Neural cell (in vitro differentiated cells): Measurements from ENCODE around the gene CD160. TPM values are rescaled to one million over a fixed set of nuclear protein-coding genes. Genes with fewer than 3 reads are reported as not detected.
"Not testable (repeated sequence)": the region's sequence is repeated elsewhere in the genome, so short reads cannot be mapped to it uniquely, and the experiment has no call there.

Experiments
- H2AFZ ChIP-seq: fragments of 200-600, 300-800 bp; sonication (generic), shearing (Covaris generic); 2 replicates; pipeline ENCODE4 v1.6.0; 2014; ENCODE audit warnings: low read depth, mild to moderate bottlenecking, antibody characterized with exemption, low read length, moderate library complexity
- H3F3A ChIP-seq: fragments of 200-600 bp; shearing (Covaris generic); 2 replicates; pipeline ENCODE4 v1.6.1; 2016; ENCODE audit warnings: mild to moderate bottlenecking, moderate library complexity, mixed read lengths, antibody characterized with exemption, low read length; ENCODE audit not compliant: insufficient read depth, poor library complexity, severe bottlenecking
- H3K27ac ChIP-seq: fragments of 200-600, 300-800 bp; sonication (generic), shearing (Covaris generic); 2 replicates; pipeline ENCODE4 v1.5.1; 2014; ENCODE audit warnings: mild to moderate bottlenecking, low read length, moderate library complexity
- H3K27me3 ChIP-seq: fragments of 300-800, 200-600 bp; sonication (generic), shearing (Covaris generic); 2 replicates; pipeline ENCODE4 v1.6.0; 2014; ENCODE audit warnings: mild to moderate bottlenecking, low read depth, low read length, moderate library complexity; ENCODE audit not compliant: insufficient read depth
- H3K36me3 ChIP-seq: fragments of 300-800, 200-600 bp; sonication (generic), shearing (Covaris generic); 2 replicates; pipeline ENCODE4 v1.5.1; 2014; ENCODE audit warnings: mild to moderate bottlenecking, antibody characterized with exemption, low read length, moderate library complexity; ENCODE audit not compliant: insufficient read depth
- H3K4me2 ChIP-seq: fragments of 300-800, 200-600 bp; sonication (generic), shearing (Covaris generic); 2 replicates; pipeline ENCODE4 v1.6.0; 2014; ENCODE audit warnings: mild to moderate bottlenecking, low read length
- H3K4me3 ChIP-seq: fragments of 300-800, 200-600 bp; sonication (generic), shearing (Covaris generic); 2 replicates; pipeline ENCODE4 v1.5.1; 2014; ENCODE audit warnings: mild to moderate bottlenecking, low read length, moderate library complexity
- H3K79me2 ChIP-seq: fragments of 200-600 bp; shearing (Covaris generic); replicated peaks from 2 replicates; pipeline ENCODE4 v1.6.0; 2014; ENCODE audit warnings: mild to moderate bottlenecking, low read length, moderate library complexity; ENCODE audit not compliant: insufficient read depth
- H3K9ac ChIP-seq: fragments of 300-800, 200-600 bp; sonication (generic), shearing (Covaris generic); 2 replicates; pipeline ENCODE4 v1.6.1; 2016; ENCODE audit warnings: mild to moderate bottlenecking, low read length, mixed read lengths
- H3K9me2 ChIP-seq: fragments of 200-600 bp; shearing (Covaris generic); 2 replicates; pipeline ENCODE4 v1.6.1; 2016; ENCODE audit warnings: mild to moderate bottlenecking, low read length, mixed read lengths; ENCODE audit not compliant: insufficient read depth
- H3K9me3 ChIP-seq: fragments of 200-600, 300-800 bp; sonication (generic), shearing (Covaris generic); 2 replicates; pipeline ENCODE4 v1.6.1; 2016; ENCODE audit warnings: mild to moderate bottlenecking, mixed run types, low read length, moderate library complexity, mixed read lengths
- H4K20me1 ChIP-seq: fragments of 200-600 bp; shearing (Covaris generic); 2 replicates; pipeline ENCODE4 v1.6.1; 2016; ENCODE audit warnings: mild to moderate bottlenecking, mixed run types; ENCODE audit not compliant: insufficient read depth
- CTCF ChIP-seq: fragments of 450-650 bp; IDR thresholded peaks from 2 replicates; pipeline ENCODE4 v1.5.1; 2014; ENCODE audit warnings: antibody characterized with exemption, mild to moderate bottlenecking, moderate library complexity; ENCODE audit not compliant: poor library complexity, severe bottlenecking
- EP300 ChIP-seq: fragments of 450-650 bp; conservative IDR thresholded peaks from 2 replicates; pipeline ENCODE4 v1.6.1; 2014; ENCODE audit warnings: antibody characterized with exemption, mild to moderate bottlenecking, moderate library complexity; ENCODE audit not compliant: poor library complexity, severe bottlenecking
- EZH2 ChIP-seq: fragments of 200-600, 300-800 bp; shearing (Covaris generic), sonication (generic); IDR thresholded peaks from 2 replicates; pipeline ENCODE4 v1.6.1; 2014; ENCODE audit warnings: antibody characterized with exemption, low read length, borderline replicate concordance, mild to moderate bottlenecking; ENCODE audit not compliant: insufficient read depth, poor library complexity, severe bottlenecking
- MXI1 ChIP-seq: fragments of 450-650 bp; conservative IDR thresholded peaks from 2 replicates; pipeline ENCODE4 v1.6.1; 2014; ENCODE audit warnings: antibody characterized with exemption, mild to moderate bottlenecking; ENCODE audit not compliant: poor library complexity, severe bottlenecking
- POLR2AphosphoS5 ChIP-seq: IDR thresholded peaks from 2 replicates; pipeline ENCODE4 v1.6.1; 2012
- RAD21 ChIP-seq: fragments of 450-650 bp; conservative IDR thresholded peaks from 2 replicates; pipeline ENCODE4 v1.6.1; 2014; ENCODE audit warnings: antibody characterized with exemption, mild to moderate bottlenecking, moderate library complexity
- REST ChIP-seq: IDR thresholded peaks from 2 replicates; pipeline ENCODE4 v1.6.1; 2012; ENCODE audit warnings: borderline replicate concordance
- SMC3 ChIP-seq: fragments of 450-650 bp; conservative IDR thresholded peaks from 2 replicates; pipeline ENCODE4 v1.6.1; 2014; ENCODE audit warnings: antibody characterized with exemption, mild to moderate bottlenecking, moderate library complexity; ENCODE audit not compliant: poor library complexity
- TAF1 ChIP-seq: IDR thresholded peaks from 2 replicates; pipeline ENCODE4 v1.6.1; 2012; ENCODE audit warnings: low read depth
- polyA minus RNA-seq: library from RNA; depleted of rRNA, polyadenylated mRNA; stranded (reverse); fragments of >200 nt; gene quantifications from 2 replicates; pipeline ENCODE4 v1.2.3, GENCODE V29; 2014
- polyA plus RNA-seq: library from polyadenylated mRNA; depleted of rRNA; stranded (reverse); fragments of >200 nt; gene quantifications from 2 replicates; pipeline ENCODE4 v1.2.3, GENCODE V29; 2014

Gene CD160
- polyA plus RNA-seq (1.5 TPM in 1 of 2 replicates, not detected in the other), polyA minus RNA-seq (not detected in 2 replicates)

- no peaks in the 10 kb centered on the region for H3K27me3 ChIP-seq
- no peaks in the 10 kb centered on the region for H4K20me1 ChIP-seq
- no peaks in the 10 kb centered on the region for H3F3A ChIP-seq
- no peaks in the 10 kb centered on the region for H3K79me2 ChIP-seq
- no peak within 1 kb of the TSS for H3K4me2 ChIP-seq
- H3K36me3 ChIP-seq: no peaks in the 10 kb centered on the region
- no peak within 1 kb of the TSS for H3K9ac ChIP-seq
- no peak within 1 kb of the TSS for H2AFZ ChIP-seq
- H3K4me3 ChIP-seq: no peak within 1 kb of the TSS
- H3K27ac ChIP-seq: no peak within 1 kb of the TSS
- no peaks in the 10 kb centered on the region for H3K9me3 ChIP-seq
- H3K9me2 ChIP-seq: no peaks in the 10 kb centered on the region
- TF ChIP-seq EZH2 (no peak), TAF1 (no peak), CTCF (no peak), SMC3 (no peak), REST (no peak), MXI1 (no peak), RAD21 (no peak), EP300 (no peak), POLR2AphosphoS5 (no peak)
Measured at GRCh38 chr1:145719230-145720079, at the start of gene CD160. Gene CD160 (plus strand): TSS chr1:145719499. CDS start chr1:145728328, 8,829 bp downstream.

- not testable (repeated sequence) for H4K20me1 ChIP-seq, H3F3A ChIP-seq, H3K9me3 ChIP-seq, H3K27me3 ChIP-seq, H2AFZ ChIP-seq, H3K4me2 ChIP-seq, H3K36me3 ChIP-seq, H3K27ac ChIP-seq, H3K9me2 ChIP-seq, H3K4me3 ChIP-seq, H3K79me2 ChIP-seq, H3K9ac ChIP-seq
Measured at GRCh38 chr1:145670995-145671745, 48.1 kb upstream of the CD160 start.

GRCh38 chr1:145673217-145673616 is 46.1 kb upstream of the CD160 start:
- not testable (repeated sequence) for H3K27ac ChIP-seq, H2AFZ ChIP-seq, H3K4me3 ChIP-seq, H3K9me3 ChIP-seq, H3F3A ChIP-seq, H3K36me3 ChIP-seq, H3K27me3 ChIP-seq, H3K79me2 ChIP-seq, H3K4me2 ChIP-seq, H3K9ac ChIP-seq, H4K20me1 ChIP-seq, H3K9me2 ChIP-seq

- not testable (repeated sequence) for H4K20me1 ChIP-seq, H3K4me3 ChIP-seq, H3F3A ChIP-seq, H3K9me2 ChIP-seq, H3K4me2 ChIP-seq, H3K79me2 ChIP-seq, H2AFZ ChIP-seq, H3K9me3 ChIP-seq, H3K9ac ChIP-seq, H3K27me3 ChIP-seq, H3K27ac ChIP-seq, H3K36me3 ChIP-seq
Measured at GRCh38 chr1:145684858-145685257, 34.4 kb upstream of the CD160 start.

GRCh38 chr1:145686078-145686477 is 33.2 kb upstream of the CD160 start:
- H3K9me2 ChIP-seq, H3F3A ChIP-seq, H3K27me3 ChIP-seq, H4K20me1 ChIP-seq, H3K27ac ChIP-seq, H3K4me3 ChIP-seq, H3K9ac ChIP-seq, H3K36me3 ChIP-seq, H2AFZ ChIP-seq, H3K79me2 ChIP-seq, H3K4me2 ChIP-seq, H3K9me3 ChIP-seq: not testable (repeated sequence)
